EL (cell line): Measurements from ENCODE around the gene CRHR2.

Experiments used
- DNase-seq: peaks from one replicate; pipeline ENCODE4 v3.0.0-alpha.2; 2016

Gene CRHR2

DNA sequence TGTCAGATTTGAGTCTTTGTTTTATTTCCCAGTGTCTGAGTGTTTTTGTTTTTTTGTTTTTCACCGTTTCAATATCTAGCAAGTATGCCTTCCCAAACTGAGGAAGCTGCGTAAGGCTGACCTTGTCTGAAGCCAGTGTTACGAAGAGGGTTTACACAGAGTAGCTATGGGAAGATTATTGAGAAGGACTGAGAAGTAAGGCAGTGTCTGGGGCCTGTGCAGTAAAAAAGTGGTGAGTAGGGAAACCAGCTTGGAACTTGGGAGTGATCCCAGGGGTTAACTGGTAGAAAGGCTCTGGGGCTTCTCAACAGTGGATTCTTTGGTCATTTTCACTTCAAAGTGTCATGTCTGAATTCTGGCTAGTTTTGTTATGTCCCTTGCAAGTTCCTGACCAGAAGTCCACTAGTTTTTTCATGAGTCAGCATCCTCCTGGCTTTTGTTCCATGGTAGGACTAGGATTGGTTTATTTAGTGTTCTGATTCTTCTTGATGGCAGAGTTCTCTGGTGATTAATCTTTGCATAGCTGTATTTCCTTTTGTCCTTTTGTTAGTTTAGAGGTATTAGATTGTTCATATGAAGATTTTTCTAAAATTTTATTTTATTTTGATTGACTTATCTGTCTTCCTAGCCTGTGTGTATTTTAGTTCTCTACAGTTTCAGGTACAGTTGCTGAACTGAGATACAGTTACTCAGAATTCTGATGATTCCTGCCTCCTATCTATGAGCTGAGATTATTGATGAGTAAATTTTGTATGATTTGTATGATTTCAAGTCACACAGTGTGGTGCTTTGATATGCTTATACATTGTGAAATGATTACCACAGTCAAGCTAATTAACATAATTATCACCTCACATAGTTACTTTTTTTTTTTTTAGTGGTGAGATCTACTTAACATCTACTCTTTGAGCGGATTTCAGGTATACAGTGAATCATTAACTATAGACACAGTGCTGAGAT is 68.6 kb downstream of the CRHR2 start:
- DNase-seq = peak; percentile 13

GRCh38 chr7:30612658-30613265 is 69.5 kb downstream of the CRHR2 start:
- peak; percentile 57 for DNase-seq

- no peak for DNase-seq
Observed at GRCh38 chr7:30605832-30606231, 76.4 kb downstream of the CRHR2 start.

DNA sequence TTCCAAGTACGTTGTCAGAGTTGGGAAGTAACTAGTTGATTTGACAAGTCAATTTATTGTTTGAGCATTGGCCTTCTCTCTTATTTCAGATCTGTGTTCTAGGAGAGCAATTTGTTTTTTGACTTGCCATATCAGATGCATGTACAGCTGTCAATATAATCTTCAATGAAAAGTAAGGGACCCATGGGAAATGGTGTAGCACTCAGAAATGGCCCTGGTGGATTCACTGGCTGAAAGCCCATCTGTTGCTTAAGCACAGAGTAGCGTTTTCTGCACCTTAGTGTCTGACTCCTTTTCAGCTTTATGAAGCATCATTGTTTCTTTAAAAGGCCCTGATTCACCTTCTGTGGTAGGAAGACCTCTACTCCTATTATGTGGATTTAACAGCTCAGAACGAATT is 77.4 kb downstream of the CRHR2 start:
- DNase-seq = no peak
